Measurements from ENCODE around the gene OTULIN.
A peak's percentile ranks its signal among the peaks of the same experiment; 100 is the strongest.

The OTULIN gene

DNA sequence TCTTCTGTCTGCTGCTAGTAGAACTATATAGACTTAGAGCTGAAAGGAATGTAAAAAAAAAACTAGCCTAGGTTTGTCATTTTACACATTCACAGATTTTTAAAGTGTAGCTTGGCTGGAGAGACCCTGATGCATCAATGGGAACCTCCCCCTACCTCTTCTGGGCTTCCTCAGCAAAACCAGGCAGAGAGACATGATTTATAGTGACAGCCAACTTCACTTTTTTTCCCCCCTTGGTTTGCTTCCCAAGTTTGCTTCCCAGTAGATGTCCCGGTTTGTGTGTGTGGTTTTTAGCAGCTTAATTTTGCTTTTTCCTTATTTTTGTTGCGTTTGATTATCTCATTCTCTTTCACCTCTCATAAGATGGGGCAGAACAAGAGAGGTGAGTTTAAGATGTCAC, 1.8 kb downstream of the OTULIN start:
- DNase-seq (ENCODE audit: low read depth), result no peak
- peak overlapping the region; percentile 83 for H3K4me3 ChIP-seq (ENCODE audit: low read depth, low read length)
- TF ChIP-seq, protein P1, sequence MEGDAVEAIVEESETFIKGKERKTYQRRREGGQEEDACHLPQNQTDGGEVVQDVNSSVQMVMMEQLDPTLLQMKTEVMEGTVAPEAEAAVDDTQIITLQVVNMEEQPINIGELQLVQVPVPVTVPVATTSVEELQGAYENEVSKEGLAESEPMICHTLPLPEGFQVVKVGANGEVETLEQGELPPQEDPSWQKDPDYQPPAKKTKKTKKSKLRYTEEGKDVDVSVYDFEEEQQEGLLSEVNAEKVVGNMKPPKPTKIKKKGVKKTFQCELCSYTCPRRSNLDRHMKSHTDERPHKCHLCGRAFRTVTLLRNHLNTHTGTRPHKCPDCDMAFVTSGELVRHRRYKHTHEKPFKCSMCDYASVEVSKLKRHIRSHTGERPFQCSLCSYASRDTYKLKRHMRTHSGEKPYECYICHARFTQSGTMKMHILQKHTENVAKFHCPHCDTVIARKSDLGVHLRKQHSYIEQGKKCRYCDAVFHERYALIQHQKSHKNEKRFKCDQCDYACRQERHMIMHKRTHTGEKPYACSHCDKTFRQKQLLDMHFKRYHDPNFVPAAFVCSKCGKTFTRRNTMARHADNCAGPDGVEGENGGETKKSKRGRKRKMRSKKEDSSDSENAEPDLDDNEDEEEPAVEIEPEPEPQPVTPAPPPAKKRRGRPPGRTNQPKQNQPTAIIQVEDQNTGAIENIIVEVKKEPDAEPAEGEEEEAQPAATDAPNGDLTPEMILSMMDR (IDR thresholded peaks at IDR 0.05; ENCODE audit: control insufficient read depth, extremely low read depth, insufficient read depth), result no peak

DNA sequence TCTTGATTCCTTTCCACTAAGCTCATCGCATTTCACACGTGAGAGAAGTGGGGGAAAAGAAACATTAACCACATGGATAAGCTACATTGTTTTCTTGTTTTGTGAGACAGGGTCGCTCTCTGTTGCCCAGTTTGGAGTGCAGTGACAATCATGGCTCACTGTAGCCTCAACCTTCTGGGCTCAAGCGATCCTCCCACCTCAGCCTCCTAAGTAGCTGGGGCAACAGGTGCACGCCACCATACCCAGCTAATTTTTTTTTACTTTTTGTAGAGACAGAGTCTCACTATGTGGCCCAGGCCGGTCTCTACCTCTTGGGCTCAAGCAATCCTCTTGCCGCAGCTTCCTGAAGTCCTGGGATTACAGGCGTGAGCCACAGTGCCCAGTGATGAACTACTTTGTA, 2.8 kb downstream of the OTULIN start:
- TF ChIP-seq, protein P1 (IDR thresholded peaks at IDR 0.05; ENCODE audit: control insufficient read depth, extremely low read depth, insufficient read depth), result no peak
- no peak overlapping the region for H3K4me3 ChIP-seq (ENCODE audit: low read depth, low read length)
- DNase-seq (ENCODE audit: low read depth), result no peak

DNA sequence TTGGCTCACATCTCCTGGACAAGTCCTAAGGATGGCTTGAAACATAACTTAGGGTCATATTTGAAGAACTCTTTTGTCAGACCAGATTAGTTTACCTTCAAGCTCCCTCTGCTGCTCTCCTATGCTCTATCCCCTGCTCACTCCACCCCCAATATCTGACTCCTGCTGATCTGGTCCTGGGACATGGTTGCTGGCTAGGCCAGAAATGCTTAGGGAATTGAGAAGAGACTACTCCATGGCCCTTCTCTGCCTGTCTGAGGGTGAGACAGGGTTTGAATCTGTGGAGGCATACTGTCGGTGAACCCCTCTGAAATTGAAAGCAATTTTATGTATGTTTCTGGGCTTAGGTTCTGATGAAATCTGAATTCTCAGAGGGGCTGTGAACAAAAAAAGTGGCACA, 3.3 kb downstream of the OTULIN start:
- DNase-seq (ENCODE audit: low read depth), result no peak
- no peak overlapping the region for H3K4me3 ChIP-seq (ENCODE audit: low read depth, low read length)
- TF ChIP-seq, protein P1 (IDR thresholded peaks at IDR 0.05; ENCODE audit: control insufficient read depth, extremely low read depth, insufficient read depth), result no peak

DNA sequence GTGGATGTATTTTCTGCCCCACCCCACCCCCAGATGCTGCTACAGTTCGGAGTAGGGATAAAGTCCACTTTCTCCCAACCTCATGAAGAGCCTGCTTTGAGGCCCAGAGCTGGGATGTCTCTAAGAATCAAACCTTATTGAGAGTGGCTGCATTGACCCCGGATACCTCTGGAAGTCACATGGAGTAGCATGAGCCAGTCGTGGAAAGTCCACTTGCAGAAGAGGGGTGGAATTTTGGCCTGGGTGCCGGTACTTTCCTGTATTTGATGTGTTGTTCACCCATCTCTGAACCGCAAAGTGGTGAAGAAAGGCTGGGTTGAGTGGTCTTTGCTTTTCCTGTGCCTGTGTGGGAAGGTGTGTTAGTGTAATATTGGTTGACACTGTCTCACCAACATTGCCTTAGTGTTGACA, 3.7 kb downstream of the OTULIN start:
- TF ChIP-seq, protein P1 (IDR thresholded peaks at IDR 0.05; ENCODE audit: control insufficient read depth, extremely low read depth, insufficient read depth), result no peak
- DNase-seq (ENCODE audit: low read depth), result no peak
- no peak overlapping the region for H3K4me3 ChIP-seq (ENCODE audit: low read depth, low read length)

DNA sequence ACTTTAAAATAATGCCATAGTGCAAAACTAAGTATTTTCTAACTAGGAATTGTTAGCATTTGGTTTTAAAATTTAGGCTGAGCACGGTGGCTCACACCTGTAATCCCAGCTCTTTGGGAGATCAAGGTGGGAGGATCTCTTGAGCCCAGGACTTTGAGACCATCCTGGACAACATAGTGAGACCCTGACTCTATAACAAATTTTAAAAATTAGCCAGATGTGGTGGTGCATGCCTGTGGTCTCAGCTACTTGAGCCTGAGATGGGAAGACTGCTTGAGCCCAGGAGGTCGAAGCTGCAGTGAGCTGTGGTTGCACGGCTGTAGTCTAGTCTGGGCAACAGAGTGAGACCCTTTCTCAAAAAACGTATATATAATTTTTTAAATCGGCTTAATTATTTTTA, 4.9 kb downstream of the OTULIN start:
- TF ChIP-seq, protein P1 (IDR thresholded peaks at IDR 0.05; ENCODE audit: control insufficient read depth, extremely low read depth, insufficient read depth), result no peak
- no peak for DNase-seq (ENCODE audit: low read depth)
- H3K4me3 ChIP-seq (ENCODE audit: low read depth, low read length), result no peak overlapping the region

DNA sequence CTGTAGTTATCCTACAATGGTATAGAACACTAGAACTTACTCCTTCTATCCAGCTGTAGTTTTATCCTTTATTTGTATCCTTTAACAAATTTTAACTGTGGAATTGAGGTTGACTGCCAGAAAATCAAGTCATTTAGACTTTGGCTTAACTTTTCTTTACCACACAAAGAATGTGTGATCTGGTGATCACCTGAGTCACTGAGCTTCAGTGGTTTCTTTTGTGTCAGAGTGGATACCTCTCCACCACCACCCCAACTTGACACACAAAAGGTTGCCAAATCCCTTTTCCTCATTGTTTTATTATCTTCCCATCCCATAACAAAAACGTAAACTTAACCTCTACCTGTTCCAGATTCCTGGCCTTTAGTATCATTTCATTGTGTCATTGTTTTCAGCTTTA, 5.5 kb downstream of the OTULIN start:
- H3K4me3 ChIP-seq (ENCODE audit: low read depth, low read length), result no peak overlapping the region
- TF ChIP-seq, protein P1 (IDR thresholded peaks at IDR 0.05; ENCODE audit: control insufficient read depth, extremely low read depth, insufficient read depth), result no peak
- DNase-seq (ENCODE audit: low read depth), result no peak

DNA sequence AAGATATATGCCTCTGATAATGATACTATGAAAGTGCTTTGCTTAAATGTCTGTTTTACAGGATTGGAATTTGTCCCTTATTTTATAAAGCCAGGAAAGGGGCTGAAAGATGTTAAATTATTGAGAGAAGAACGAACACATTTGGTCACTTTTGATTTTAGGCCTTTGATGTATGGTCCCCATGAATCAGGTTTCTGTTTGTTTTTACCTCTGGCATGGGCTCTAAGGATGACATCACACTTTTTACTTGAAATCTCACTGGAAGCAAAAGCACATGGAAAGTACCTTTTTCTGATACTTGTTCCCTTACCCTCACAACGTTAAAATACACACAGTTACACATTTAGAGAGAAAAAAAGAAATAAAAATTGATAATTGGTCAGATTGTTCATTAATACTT, 6.9 kb downstream of the OTULIN start:
- TF ChIP-seq, protein P1 (IDR thresholded peaks at IDR 0.05; ENCODE audit: control insufficient read depth, extremely low read depth, insufficient read depth), result no peak
- H3K4me3 ChIP-seq (ENCODE audit: low read depth, low read length), result no peak overlapping the region
- peak; percentile 54 for DNase-seq (ENCODE audit: low read depth)

Data from LNCaP clone FGC (cell line).